GM23248 (cell line): ENCODE results near the gene BFAR.

Experiments
- EZH2 ChIP-seq: fragments of 200-600 bp; sonication (generic); IDR thresholded peaks from 2 replicates; pipeline ENCODE4 v1.6.1; 2018; ENCODE audit warnings: antibody characterized with exemption, mild to moderate bottlenecking; ENCODE audit not compliant: insufficient read depth, poor library complexity, severe bottlenecking
- EZH2phosphoT487 ChIP-seq: fragments of 200-600 bp; sonication (generic); IDR thresholded peaks from 2 replicates; pipeline ENCODE4 v1.6.1; 2018; ENCODE audit warnings: antibody characterized with exemption, moderate library complexity, mild to moderate bottlenecking, low read depth; ENCODE audit not compliant: insufficient read depth

- TF ChIP-seq EZH2 = no peak
- TF ChIP-seq EZH2phosphoT487 = no peak
Measured at GRCh38 chr16:14585287-14585686, 47.5 kb upstream of the BFAR start.
